Ishikawa (cell line): Measurements from ENCODE around the gene GART.
A peak's percentile ranks its signal among the peaks of the same experiment; 100 is the strongest.

ENCODE experiments used
- CEBPB ChIP-seq: IDR thresholded peaks from 2 replicates; pipeline ENCODE4 v1.6.1; 2012
- FOXM1 ChIP-seq: IDR thresholded peaks from 2 replicates; pipeline ENCODE4 v1.6.1; 2012; ENCODE audit warnings: low read depth, borderline replicate concordance
- MAX ChIP-seq: IDR thresholded peaks from 2 replicates; pipeline ENCODE4 v1.6.1; 2012
- NFIC ChIP-seq: IDR thresholded peaks from 2 replicates; pipeline ENCODE4 v1.6.1; 2012
- RAD21 ChIP-seq: IDR thresholded peaks from 2 replicates; pipeline ENCODE4 v1.6.1; 2012; ENCODE audit warnings: low read depth
- REST ChIP-seq: IDR thresholded peaks from 2 replicates; pipeline ENCODE4 v1.6.1; 2012; ENCODE audit warnings: low read depth, mild to moderate bottlenecking
- TAF1 ChIP-seq: IDR thresholded peaks from 2 replicates; pipeline ENCODE4 v1.6.1; 2012; ENCODE audit warnings: low read depth, mild to moderate bottlenecking
- YY1 ChIP-seq: IDR thresholded peaks from 2 replicates; pipeline ENCODE4 v1.6.1; 2012; ENCODE audit warnings: low read depth
- TF ChIP-seq, protein P1 (sequence below): IDR thresholded peaks from 2 replicates; pipeline ENCODE4 v1.6.1; 2012

DNA sequence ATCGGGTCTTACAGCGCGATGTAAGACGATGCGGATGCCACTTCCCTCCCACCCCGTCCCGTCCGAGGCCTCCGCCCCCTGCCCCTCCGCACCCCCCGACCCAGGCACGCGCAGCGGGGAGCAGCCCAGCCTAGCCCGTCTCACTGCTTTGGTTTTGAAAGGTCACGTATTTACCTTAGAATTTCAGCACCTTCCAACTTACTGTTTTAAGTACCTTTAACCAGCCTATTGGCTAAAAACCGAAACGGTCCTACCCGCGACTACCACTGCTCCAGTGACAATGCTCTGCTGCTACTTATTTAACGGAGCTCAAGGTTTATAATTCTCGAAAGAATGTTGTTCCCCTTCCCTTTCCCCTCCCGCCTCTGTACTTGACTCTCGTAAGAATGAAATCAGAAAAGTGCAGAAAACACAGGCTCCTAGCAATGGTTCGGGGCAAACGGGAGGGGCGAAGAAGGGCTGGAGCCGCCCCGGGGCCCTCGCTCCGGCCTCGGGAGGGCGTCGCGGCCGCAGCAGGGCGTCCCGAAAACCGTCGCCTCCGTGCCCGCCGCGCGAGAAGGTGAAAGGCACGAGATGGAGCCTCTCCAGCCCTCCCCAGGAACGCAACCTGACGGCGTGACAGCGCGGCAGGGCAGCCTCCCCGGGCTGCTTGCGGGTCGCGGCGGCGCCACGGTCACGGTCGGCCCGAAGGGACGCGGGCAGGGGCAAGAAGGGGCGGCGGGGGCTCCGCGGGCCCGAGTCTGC lies 62.8 kb downstream of the GART start:
- TF ChIP-seq CEBPB: no peak
- TF ChIP-seq, protein P1, sequence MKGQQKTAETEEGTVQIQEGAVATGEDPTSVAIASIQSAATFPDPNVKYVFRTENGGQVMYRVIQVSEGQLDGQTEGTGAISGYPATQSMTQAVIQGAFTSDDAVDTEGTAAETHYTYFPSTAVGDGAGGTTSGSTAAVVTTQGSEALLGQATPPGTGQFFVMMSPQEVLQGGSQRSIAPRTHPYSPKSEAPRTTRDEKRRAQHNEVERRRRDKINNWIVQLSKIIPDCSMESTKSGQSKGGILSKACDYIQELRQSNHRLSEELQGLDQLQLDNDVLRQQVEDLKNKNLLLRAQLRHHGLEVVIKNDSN: no peak
- peak; percentile 46; the same call in 1 of the 2 replicates for TF ChIP-seq MAX
- TF ChIP-seq REST: no peak
- TF ChIP-seq RAD21: no peak
- TF ChIP-seq TAF1: no peak
- no peak for TF ChIP-seq YY1
- no peak for TF ChIP-seq FOXM1
- no peak for TF ChIP-seq NFIC
